ENCODE data around the gene DNAJC30. TPM values are rescaled to one million over a fixed set of nuclear protein-coding genes. Genes with fewer than 3 reads are reported as not detected.
A peak's percentile ranks its signal among the peaks of the same experiment; 100 is the strongest.

Gene DNAJC30
- total RNA-seq, 1 experiment from 2014 or later: 6.8 TPM

DNA sequence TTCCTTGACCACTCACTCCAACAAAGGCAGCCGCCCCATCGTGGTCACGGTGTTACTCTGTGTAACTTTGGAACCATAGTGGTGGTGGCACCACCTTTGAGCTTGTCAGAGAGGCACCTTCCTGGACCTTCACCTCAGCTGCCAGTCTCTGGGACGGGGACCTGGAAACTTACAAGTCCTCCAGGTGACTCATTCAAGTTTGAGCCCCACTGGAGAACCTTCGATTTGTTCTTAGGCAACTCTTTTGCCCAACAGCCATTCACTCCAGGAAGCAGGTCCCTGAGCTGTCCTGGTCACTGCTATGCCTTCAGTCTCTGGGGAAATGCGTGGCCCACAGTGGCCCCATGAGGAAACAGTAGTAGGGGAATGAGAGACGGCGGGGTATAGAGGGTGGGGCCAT is 19.0 kb upstream of the DNAJC30 start:
- ATAC-seq (no peak), DNase-seq (ENCODE audit: low spot score) (no peak)
- POLR2A ChIA-PET: interaction anchor here (0.6 to 1.1 kb wide), 3 partner anchors 10 to 153 kb away, joined by 3 to 5 read pairs (median 3); no protein-coding TSS in a partner anchor
- peak overlapping the region; percentile 41; the same call in 1 of the 2 replicates for H3K27ac Mint-ChIP-seq
- TF ChIP-seq, protein P1, sequence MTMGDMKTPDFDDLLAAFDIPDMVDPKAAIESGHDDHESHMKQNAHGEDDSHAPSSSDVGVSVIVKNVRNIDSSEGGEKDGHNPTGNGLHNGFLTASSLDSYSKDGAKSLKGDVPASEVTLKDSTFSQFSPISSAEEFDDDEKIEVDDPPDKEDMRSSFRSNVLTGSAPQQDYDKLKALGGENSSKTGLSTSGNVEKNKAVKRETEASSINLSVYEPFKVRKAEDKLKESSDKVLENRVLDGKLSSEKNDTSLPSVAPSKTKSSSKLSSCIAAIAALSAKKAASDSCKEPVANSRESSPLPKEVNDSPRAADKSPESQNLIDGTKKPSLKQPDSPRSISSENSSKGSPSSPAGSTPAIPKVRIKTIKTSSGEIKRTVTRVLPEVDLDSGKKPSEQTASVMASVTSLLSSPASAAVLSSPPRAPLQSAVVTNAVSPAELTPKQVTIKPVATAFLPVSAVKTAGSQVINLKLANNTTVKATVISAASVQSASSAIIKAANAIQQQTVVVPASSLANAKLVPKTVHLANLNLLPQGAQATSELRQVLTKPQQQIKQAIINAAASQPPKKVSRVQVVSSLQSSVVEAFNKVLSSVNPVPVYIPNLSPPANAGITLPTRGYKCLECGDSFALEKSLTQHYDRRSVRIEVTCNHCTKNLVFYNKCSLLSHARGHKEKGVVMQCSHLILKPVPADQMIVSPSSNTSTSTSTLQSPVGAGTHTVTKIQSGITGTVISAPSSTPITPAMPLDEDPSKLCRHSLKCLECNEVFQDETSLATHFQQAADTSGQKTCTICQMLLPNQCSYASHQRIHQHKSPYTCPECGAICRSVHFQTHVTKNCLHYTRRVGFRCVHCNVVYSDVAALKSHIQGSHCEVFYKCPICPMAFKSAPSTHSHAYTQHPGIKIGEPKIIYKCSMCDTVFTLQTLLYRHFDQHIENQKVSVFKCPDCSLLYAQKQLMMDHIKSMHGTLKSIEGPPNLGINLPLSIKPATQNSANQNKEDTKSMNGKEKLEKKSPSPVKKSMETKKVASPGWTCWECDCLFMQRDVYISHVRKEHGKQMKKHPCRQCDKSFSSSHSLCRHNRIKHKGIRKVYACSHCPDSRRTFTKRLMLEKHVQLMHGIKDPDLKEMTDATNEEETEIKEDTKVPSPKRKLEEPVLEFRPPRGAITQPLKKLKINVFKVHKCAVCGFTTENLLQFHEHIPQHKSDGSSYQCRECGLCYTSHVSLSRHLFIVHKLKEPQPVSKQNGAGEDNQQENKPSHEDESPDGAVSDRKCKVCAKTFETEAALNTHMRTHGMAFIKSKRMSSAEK (CRISPR knock-in tag; IDR thresholded peaks at IDR 0.05; ENCODE audit: borderline replicate concordance): no peak
- no peak for TF ChIP-seq HMGA2 (CRISPR knock-in tag; IDR thresholded peaks at IDR 0.05)
- no peak for TF ChIP-seq ESRRA (CRISPR knock-in tag; IDR thresholded peaks at IDR 0.05; ENCODE audit: borderline replicate concordance)
- TF ChIP-seq ZNF416 (CRISPR knock-in tag; IDR thresholded peaks at IDR 0.05): no peak
- TF ChIP-seq ZNF232 (CRISPR knock-in tag; IDR thresholded peaks at IDR 0.05): no peak
- TF ChIP-seq CREB1 (CRISPR knock-in tag; IDR thresholded peaks at IDR 0.05): no peak
- H3K9me3 Mint-ChIP-seq: no peaks in the 10 kb centered on the region
- peaks cover 15% of the 10 kb centered on the region for H3K4me1 Mint-ChIP-seq
- H3K4me3 Mint-ChIP-seq: no peak overlapping the region
- CTCF ChIA-PET: interaction anchor here (0.6 to 8.0 kb wide), 10 partner anchors 9 to 96 kb away, joined by 3 to 61 read pairs (median 8); partner anchors contain the start of gene VPS37D
- peaks cover 17% of the 10 kb centered on the region for H3K36me3 Mint-ChIP-seq
- no peaks in the 10 kb centered on the region for H3K27me3 Mint-ChIP-seq (ENCODE audit: low read depth)

DNA sequence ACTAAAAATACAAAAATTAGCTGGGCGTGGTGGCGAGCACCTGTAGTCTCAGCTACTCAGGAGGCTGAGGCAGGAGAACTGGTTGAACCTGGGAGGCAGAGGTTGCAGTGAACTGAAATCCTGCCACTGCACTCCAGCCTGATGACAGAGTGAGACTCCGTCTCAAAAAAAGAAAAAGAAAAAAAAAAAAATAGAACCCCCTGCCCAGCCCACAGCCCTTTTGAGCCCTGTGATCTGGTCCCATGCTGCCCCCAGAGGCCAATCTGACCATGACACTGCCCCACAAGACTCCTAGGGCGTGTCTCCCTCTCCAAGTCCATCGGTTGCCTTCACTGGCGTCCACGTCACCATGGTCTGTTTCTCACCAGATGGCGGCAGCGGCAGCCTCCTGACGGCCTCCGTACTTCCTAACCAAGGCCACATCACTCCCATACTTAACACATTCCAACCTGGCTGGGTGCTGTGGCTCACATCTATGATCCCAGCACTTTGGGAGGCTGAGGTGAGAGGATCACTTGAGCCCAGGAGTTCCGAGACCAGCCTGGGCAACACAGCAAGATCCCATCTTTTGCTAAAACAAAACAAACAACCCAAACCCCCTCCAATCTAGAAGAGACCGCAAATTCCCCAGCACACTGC is 18.2 kb upstream of the DNAJC30 start:
- H3K4me3 Mint-ChIP-seq: peak overlapping the region; percentile 24; the same call in 1 of the 2 replicates
- H3K27me3 Mint-ChIP-seq (ENCODE audit: low read depth): no peaks in the 10 kb centered on the region
- TF ChIP-seq, protein P2, sequence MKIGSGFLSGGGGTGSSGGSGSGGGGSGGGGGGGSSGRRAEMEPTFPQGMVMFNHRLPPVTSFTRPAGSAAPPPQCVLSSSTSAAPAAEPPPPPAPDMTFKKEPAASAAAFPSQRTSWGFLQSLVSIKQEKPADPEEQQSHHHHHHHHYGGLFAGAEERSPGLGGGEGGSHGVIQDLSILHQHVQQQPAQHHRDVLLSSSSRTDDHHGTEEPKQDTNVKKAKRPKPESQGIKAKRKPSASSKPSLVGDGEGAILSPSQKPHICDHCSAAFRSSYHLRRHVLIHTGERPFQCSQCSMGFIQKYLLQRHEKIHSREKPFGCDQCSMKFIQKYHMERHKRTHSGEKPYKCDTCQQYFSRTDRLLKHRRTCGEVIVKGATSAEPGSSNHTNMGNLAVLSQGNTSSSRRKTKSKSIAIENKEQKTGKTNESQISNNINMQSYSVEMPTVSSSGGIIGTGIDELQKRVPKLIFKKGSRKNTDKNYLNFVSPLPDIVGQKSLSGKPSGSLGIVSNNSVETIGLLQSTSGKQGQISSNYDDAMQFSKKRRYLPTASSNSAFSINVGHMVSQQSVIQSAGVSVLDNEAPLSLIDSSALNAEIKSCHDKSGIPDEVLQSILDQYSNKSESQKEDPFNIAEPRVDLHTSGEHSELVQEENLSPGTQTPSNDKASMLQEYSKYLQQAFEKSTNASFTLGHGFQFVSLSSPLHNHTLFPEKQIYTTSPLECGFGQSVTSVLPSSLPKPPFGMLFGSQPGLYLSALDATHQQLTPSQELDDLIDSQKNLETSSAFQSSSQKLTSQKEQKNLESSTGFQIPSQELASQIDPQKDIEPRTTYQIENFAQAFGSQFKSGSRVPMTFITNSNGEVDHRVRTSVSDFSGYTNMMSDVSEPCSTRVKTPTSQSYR (CRISPR knock-in tag; IDR thresholded peaks at IDR 0.05): no peak
- TF ChIP-seq, protein P3, sequence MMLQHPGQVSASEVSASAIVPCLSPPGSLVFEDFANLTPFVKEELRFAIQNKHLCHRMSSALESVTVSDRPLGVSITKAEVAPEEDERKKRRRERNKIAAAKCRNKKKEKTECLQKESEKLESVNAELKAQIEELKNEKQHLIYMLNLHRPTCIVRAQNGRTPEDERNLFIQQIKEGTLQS (CRISPR knock-in tag; conservative IDR thresholded peaks at IDR 0.05): no peak
- TF ChIP-seq NFE2L1 (CRISPR knock-in tag; IDR thresholded peaks at IDR 0.05): no peak
- TF ChIP-seq CTCF (IDR thresholded peaks at IDR 0.05): peak; percentile 62
- TF ChIP-seq ZNF121 (CRISPR knock-in tag; IDR thresholded peaks at IDR 0.05): peak; percentile 97
- peak; percentile 92 for TF ChIP-seq GTF2I (CRISPR knock-in tag; conservative IDR thresholded peaks at IDR 0.05)
- ATAC-seq (peak; percentile 75), DNase-seq (ENCODE audit: low spot score) (peak; percentile 87)
- POLR2A ChIA-PET: interaction anchor here (0.6 to 1.1 kb wide), 4 partner anchors 9 to 154 kb away, joined by 3 to 6 read pairs (median 4); partner anchors contain the start of gene ABHD11
- CTCF ChIA-PET: interaction anchor here (0.7 to 8.0 kb wide), 14 partner anchors 10 to 95 kb away, joined by 3 to 61 read pairs (median 4); partner anchors contain the start of genes MLXIPL and STX1A
- peak overlapping the region; percentile 63; the same call in 1 of the 2 replicates for H3K27ac Mint-ChIP-seq
- H3K4me1 Mint-ChIP-seq: peaks cover 15% of the 10 kb centered on the region
- no peaks in the 10 kb centered on the region for H3K9me3 Mint-ChIP-seq
- H3K36me3 Mint-ChIP-seq: peaks cover 23% of the 10 kb centered on the region
